HL-60/S4 (cell line): ENCODE data around the gene GDPD5.
"Not testable (repeated sequence)": the region's sequence is repeated elsewhere in the genome, so short reads cannot be mapped to it uniquely, and the experiment has no call there.

Experiments used
- in situ Hi-C: fragments of 300-500 bp; cut with MboI; formaldehyde crosslinking; loops from 2 replicates; pipeline ENCODE4 v1.14.3; 2022; ENCODE audit warnings: low sequenced_read_pairs

The GDPD5 gene

DNA sequence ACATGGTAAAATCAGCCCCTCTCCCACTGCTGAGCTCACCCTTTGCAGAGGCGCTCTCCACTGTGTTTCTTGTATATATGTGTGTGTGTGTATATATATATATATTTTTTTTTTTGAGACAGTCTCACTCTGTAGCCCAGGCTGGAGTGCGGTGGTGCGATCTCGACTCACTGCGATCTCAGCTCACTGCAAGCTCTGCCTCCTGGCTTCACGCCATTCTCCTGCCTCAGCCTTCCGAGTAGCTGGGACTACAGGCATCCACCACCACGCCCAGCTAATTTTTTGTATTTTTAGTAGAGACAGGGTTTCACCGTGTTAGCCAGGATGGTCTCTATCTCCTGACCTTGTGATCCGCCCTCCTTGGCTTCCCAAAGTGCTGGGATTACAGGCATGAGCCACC, 112.6 kb downstream of the GDPD5 start:
- in situ Hi-C loops: not testable (repeated sequence)

DNA sequence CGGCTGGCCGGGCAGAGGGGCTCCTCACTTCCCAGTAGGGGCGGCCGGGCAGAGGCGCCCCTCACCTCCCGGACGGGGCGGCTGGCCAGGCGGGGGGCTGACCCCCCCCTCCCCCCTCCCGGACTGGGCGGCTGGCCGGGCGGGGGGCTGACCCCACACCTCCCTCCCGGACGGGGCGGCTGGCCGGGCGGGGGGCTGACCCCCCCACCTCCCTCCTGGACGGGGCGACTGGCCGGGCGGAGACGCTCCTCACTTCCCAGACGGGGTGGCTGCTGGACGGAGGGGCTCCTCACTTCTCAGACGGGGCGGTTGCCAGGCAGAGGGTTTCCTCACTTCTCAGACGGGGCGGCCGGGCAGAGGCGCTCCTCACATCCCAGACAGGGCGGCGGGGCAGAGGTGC, 115.8 kb downstream of the GDPD5 start:
- in situ Hi-C loops: not testable (repeated sequence)

DNA sequence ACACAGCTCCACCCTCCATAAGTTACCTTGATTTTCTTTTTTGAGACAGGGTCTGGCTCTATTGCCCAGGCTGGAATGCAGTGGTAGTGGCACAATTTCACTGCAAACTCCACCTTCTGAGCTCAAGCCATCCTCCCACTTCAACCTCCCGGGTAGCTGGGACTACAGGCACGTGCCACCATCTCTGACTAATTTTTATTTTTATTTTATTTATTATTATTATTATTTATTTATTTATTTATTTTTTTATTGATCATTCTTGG, 116.9 kb downstream of the GDPD5 start:
- in situ Hi-C loops: no loop called here

DNA sequence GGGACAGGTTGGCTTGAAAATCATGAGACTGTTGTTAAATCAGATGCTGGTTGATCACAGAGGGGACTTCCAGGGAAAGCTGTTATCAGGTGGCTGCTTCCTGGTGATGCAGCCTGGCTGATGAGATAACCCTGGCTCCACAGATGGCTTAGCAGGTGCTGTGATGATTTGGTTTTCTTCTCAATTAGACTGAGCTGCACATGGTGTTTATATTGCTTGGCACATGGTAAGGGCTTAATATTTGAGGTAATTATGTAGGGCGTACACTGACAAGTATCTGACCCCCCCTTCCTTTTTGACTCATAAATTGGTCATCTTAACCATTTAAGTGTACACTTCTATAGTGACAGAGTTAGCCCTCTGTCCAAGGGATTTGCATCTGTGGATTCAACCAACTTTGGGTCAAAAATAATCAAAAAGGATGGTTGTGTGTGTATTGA, 119.4 kb downstream of the GDPD5 start:
- in situ Hi-C loops: no loop called here

DNA sequence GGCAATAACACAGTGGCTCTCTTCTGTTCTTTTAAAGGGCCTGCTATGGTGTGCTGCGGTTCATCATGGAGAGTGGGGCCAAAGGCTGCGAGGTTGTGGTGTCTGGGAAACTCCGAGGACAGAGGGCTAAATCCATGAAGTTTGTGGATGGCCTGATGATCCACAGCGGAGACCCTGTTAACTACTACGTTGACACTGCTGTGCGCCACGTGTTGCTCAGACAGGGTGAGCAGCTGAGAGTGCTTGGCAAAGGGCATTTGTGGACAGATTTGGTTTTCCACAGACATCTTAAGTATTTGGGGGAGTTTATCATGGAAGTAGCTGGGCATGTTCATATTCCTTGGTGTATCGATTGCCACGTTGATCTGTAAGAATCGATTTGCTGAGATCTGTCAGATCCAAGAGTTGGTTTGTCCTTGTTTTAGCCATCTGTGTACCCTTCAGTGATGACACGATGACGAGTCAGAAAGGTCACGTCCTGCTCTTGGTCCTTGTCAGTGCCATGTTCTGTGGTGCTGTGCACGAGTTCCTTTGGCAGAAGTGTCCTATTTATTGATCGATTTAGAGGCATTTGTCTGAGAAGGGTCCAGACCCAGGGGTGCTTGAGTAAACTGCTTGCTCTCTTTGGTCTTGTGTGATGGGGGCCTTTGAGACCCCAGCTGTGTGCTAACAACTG, 121.6 kb downstream of the GDPD5 start:
- in situ Hi-C loops: no loop called here

DNA sequence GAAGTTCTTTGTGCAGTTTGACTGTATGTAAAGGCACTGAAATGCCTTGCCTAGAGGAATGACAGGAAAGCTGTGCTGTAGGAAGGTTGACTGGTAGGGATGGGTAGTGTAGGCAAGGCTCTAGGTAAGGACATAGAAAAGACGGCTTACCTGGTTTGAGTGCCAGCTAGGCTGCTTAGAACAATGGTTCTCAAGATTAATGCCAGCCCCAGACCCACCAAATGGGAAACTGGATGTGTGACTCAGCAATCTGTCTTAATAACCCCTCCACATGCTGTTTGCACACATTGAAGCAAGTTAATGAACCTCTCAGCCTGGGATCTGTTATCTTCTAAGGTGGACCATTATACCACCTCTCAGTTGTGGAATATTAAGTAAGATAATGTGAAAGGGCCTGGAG, 122.7 kb downstream of the GDPD5 start:
- in situ Hi-C loops: no loop called here

DNA sequence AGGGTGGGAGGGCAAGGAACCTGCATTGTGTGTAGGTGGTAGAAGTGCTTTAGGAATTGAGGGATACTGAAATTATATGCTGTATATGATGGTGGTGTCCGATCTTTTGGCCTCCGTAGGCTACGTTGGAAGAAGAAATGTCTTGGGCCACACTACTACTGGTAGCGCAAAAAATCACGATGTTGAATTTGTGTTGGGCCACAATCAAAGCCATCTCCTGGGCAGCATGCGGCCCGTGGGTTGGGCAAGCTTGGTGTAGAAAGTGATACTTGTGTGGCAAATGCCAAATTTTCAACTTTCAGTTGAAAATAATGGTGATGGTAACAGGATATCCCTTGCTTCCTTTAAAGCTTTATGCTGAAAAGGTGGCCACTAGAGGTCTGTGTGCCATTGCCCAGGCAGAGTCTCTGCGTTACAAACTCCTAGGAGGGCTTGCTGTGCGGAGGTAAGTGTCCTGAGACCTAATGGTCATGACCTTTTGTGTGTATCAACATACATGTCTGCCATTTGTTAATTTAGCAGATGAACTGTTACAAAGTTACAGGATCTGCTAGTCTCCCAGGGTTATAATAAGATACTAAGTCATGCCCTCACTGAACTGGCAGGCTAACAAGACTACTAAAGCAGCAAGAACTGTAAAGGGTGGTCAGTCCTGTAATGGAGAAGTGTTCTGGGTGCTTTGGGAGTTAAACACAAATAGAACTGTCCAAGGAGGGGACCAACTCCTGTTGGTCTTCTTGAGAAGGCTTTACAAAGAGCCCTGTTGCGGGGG, 123.6 kb downstream of the GDPD5 start:
- in situ Hi-C loops: no loop called here

DNA sequence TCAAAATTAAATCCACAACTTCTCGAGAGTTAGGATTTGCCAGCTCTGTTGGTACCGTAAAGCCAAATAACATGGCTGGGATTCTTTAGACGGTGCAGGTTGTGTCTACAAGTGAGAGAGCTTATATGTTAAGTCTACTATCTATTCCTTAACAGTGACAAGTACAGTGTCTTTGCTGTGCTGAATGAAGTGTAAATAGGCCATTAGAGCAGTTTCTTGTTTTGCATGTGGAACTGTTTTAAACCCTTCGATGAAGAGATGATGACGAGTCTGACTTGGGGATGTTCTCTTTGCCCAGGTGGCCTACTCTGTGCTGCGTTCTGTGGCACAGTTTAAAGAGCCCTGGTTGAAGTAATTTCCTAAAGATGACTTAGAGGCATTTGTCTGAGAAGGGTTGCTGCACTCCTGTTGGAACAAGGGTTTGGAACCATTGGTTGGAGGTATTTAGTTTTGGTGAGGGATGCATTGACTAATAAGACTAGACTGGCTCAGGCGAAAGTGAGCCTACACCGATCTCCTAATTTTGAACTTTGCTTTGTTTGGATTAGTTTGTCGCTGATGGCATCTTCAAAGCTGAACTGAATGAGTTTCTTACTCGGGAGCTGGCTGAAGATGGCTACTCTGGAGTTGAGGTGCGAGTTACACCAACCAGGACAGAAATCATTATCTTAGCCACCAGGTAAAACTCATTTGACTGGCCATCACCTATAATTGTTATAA, 125.4 kb downstream of the GDPD5 start:
- in situ Hi-C loops: no loop called here

DNA sequence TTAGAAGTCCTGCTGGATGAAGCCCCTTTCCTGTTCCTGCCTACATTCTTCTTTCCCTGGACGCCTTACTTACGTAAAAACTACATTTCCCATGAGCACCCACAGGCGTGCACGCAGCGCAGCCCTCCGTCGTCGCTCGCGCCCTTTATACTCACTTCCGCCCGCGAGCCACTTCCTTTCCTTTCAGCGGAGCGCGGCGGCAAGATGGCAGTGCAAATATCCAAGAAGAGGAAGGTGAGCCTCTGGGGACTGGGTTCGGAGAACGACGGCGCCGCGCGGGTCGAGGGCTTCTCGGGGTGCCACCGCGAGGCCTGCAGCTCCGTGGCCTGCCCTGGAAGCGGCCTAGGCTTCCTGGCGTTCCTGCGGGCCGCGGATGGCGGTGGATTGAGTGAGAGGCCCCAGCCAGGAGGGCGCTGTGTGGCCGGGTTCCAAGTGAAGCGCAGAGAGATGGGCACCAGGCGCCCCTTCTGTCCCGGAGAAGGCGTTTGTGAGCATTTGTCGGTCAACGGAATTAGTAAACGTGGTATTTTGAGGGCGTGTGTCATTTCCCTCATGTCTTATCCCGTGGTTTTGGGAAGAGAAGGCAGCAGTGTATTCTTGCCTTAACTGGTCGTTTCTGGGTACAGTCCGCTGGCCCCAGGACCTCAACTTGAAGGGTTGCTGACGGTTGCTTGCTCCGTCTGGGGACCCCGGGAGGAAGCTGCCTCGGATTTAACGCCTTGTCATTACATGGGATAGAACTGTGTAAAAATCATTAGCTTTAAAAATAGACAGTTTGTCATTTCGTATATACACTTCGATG, 126.2 kb downstream of the GDPD5 start, which contains the start of gene RPS3:
RPS3 (plus strand) TSS at position 175 of the 802 bp plus-strand sequence; CDS start at position 205, 30 bp downstream.
- in situ Hi-C loops: no loop called here

DNA sequence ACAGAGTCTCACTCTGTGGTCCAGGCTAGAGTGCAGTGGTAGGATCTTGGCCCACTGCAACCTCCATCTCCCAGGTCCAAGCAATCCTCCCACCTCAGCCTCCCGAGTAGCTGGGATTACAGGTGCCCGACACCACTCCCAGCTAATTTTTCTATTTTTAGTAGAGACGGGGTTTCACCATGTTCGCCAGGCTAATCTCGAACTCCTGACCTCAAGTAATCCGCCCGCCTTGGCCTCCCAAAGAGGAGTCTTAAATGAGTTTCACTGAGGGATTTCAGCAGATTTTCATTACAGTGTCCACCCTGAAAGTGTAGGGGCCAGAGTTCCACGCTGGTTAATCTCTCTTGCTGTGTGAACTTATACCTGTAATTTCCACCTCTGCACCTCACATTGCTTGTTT, 126.8 kb downstream of the GDPD5 start:
- in situ Hi-C loops: no loop called here

DNA sequence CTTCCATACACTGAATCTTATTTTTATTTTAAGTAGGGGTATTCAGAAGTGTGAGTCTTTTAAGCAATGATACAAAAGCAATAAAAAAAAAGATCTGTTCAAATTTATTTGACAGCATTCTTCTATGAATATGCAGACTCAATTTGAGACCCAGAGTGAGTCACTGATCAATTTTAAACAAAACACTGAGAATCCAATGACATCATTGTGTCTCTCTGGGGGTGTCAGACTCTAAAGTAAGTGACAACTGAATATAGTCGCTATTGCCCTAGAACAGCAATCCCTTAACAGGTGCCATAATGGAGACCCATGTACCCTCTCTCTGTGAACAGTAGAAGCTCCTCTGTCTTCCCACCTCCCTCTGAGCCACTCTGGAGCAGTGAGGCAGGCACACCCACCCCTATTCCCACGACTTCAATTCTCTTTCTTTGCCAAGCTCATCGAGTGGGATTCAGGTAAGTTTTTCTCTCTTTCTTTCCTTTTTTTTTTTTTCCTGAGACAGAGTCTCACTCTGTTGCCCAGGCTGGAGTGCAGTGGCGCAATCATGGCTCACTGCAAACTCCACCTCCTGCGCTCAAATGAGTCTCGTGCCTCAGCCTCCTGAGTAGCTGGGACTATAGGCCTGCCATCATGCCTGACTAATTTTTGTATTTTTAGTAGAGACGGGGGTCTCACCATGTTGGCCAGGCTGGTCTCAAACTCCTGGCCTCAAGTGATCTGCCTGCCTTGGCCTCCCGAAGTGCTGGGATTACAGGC, 131.5 kb downstream of the GDPD5 start:
- in situ Hi-C loops: no loop called here

DNA sequence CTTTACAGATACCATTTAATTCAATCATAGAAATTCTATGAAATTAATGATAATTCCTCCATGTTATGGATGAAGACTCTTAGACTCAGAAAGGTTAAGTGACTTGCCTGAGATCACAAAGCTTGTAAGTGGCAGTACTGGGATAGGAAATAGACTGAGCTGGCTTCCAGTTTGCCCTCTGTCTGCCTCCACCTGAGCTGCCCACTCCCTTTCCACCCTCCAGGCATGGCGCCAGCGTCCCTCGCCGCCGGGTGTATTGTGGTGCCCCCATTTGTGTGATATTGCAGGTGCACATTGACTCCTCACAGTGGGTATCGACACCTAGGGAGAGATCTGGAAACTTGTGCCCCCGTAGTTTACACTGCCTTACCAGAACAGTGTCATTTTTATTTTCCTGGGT, 135.8 kb downstream of the GDPD5 start:
- in situ Hi-C loops: no loop called here

DNA sequence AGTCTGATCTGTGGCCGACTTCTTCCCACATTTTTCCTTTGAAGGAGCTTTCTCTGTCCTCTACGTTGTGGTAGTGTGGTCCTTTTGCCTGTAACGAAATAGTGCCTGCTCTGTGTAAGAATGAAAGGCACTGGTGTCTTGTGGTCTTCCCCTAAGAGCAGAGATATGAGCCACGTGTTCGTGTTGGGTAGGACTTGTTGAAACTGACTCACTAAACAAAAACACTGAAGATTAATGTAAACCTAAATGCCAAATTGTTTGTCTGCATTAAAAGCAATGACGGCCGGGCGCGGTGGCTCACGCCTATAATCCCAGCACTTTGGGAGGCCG, 136.5 kb downstream of the GDPD5 start:
- in situ Hi-C loops: no loop called here

DNA sequence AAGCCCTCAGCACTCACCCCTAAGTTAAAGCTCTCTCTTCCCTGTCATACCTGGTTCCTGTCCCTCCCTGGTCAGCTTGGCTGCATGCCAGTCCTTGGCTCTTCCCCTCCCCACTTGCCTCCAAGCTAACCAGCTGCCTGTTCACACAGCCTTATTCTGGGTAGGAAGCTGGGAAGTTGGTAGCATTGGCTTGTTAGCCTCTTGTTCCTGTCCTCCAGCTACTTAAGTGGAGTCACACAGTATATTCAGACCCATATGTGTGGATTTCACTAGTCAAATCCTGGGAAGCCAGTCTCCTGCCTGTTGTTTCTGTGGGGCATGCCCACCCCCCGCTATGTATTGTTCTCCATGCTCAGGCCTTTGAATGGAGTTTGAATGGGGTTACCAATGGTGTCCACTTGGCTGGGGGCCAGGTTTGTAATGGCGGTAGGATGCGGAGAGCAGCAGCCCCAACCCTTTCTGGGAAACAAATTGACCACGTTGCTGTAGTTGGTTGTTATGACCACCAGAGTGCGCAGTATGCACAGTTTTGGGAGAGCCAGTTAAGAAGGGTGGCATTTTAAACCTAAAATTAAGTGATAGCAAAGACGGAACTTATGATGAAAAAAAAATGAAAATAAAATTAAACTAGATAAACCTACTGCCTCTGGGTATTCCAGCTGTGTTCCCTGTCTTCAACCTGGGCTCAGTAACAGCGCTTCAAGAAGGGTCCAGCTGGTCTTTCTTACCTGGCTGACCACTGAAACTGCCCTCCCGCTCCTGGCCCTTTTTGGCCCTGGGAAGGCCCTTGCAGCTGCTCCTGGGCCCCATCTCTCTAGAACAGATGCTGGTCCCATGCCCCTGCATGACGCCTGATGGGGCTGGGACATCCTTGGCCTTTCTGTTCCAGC, 137.1 kb downstream of the GDPD5 start:
- in situ Hi-C loops: no loop called here

DNA sequence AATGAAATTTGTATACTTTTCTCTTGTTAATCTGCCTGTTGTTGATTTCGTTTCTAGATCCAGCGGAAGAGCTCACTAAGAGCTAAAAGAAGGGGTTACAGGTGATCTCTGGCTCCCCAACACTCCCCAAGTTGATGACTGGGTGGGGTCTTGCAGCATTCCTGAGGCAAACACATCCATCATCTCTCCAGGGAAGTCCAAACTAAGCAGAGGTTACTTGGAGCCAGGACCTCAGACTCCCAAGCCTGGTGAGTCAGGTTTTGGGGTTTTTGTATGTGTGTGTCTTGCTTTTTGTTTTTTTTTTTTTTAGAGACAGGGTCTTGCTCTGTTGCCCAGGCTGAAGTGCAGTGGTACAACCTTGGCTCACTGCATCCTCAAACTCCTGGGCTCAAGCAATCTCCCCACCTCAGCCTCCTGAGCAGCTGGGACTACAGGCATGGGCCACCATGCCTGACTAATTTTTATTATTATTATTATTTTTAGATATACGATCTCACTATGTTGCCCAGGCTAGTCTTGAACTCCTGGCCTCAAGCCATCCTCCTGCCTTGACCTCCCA, 137.9 kb downstream of the GDPD5 start:
- in situ Hi-C loops: no loop called here

DNA sequence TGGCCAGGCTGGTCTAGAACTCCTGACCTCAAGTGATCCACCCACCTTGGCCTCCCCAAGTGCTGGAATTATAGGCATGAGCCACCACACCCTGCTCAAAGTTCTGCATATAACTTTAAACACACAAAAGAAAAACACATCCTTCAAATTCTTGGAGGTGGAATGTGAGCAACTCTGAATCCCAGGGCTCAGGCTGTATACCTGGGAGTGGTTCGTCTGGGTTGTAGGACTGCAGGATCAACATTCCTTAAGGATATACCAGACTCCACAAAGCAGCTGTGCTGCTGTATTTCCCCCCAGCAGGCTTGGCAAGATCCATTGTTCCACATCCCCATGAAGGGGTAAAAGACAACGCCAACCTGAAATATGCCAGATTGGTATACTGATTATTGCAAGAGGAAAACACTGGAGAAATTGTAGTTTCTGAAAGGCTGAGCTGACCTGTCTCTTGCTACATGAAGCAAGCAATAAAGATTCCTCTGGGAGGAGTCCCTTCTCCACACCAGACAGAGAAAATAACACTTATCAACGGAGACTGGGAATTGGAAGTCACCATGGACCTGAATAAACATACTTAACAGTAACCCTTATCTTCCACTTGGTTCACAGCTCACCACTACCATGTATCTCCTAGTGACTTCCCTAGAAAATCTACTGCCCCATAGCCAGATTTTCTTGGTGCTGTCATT, 138.7 kb downstream of the GDPD5 start:
- in situ Hi-C loops: no loop called here
